NCI-H1417 treated with DMSO at 0.1 percent for 48 hours (cell line): Measurements from ENCODE around the gene HBS1L.

Experiments
- DNase-seq: peaks from one replicate; lab custom pipeline; 2025; lab: John Stamatoyannopoulos, UW

The HBS1L gene

DNA sequence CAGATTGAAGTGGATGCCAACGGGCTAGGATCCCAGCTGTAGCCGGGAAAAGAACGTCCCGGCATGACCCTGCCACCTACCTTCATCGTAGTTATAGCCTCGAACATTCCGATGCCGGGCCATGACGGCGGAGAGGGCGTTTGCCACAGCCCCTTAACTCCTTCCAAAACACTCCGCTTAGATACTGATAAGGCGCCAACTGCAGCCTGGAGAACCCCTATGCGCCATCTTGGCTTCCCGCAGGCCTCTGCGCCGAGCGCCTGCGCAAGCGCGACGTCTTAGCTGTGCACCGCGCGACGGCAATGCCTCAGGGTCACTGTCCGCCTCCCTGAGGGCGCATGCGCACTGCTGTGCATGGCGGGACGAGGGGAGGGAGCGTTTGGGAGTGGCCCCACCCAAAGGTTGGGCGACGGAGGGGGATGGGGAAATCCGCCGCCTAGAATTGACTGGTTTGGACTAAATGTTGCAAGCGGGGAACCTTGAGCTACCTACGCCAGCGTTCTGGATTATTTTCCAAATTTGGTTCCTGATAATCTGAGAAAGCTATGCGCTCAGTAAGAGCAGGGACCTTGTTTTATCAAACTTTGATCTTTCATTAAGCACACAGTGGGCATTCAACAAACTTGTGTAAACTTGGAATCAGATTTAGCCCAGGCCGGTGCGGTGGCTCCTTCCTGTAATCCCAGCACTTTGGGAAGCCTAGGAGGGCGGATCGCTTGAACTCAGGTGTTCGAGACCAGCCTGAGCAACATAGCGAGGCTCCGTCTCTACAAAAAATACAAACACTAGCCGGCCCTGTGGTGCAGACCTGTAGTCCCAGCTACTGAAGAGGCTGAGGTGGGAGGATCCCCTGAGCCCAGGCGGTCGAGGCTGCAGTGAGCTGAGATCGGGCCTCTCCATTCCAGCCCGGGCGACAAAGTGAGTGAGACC is at the start of gene HBS1L:
Gene HBS1L (minus strand): TSS at position 254 of the 930 bp plus-strand sequence. CDS start 131 bp downstream, at position 123.
- DNase-seq = peak; percentile 87

DNA sequence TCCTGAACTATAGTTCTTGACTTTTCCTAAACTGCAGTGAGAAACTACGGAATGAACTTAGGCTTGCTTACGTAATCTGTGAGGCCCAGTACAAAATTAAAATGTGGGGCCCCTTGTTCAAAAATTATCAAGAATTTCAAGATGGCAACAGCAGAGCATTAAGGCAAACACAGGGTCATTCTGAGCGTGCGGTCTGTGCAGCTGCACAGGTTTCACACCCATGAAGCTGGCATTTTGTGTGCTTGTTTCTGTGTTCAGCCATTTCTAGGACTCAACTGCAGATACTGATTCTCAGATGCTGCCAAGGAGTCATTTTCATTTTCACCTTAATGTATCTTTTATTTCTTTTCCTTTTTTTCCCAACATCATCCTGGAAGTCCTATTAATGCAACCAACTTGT is 49.6 kb upstream of the HBS1L start:
- no peak for DNase-seq

DNA sequence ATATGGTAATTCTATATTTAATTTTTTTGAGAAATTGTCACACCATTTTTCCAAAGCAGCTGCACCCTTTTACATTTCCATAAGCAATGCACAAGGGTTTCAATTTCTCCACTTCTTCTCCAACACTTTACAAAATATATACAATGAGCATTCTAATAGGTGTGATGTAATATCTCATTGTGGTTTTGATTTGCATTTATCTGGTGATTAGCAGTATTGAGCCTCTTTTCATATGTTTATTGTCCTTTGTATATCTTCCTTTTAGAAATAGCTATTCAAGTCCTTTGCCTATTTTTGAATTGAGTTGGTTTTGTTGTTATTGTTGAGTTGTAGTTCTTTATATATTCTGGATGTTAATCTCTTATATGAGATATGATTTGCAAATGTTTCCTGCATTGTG is 47.6 kb upstream of the HBS1L start:
- no peak for DNase-seq

DNA sequence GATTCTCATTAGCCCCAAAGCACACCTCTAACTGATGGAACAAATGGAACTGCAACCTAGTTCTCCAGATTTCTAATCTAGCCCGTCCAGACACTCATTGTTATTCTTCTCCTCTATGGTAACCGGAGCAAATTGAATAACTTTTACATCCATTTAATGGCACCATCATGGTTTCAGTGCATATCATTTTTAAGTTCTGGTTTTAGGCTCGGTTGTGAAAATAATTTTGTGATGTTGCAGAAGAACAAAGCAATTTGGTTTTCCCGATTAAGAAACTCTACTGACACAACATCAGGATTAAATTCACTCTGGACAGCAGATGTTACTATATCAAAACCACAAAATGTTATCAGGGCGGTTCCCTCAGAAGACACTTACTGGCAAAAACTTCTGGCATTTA is 42.5 kb upstream of the HBS1L start:
- no peak for DNase-seq

DNA sequence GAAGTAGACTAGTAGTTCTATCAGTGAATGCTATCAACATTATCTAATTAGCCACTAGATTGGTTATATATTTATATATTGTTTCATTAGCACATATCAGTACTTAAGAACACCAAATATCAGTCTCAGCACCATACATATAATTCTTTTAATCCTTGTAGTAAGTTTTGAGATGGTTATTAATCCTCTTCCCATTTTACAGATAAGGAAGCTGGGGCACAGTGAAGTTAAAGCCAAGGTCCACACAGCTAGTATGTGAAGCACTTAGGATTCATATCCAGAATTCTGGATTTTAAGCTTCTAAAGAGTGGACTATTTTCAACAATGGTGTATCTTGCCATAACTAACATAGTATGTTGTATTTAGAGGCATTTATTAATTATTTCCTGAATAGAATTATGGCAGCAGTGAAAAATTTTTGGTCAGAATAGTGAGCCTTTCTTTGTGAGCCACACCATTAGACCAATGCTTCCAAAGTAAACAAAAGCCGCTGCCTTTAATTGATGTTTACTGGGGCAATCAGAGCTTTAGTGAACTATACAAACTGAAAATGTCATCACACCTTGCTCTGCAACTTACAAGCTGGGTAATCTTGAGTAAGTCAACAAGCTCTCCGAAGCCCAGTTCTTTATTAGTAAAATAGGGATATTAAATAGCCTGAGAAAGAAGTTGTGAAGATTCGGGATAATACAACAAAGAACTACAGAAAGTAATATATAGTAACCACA is 41.9 kb upstream of the HBS1L start:
- DNase-seq = peak; percentile 2

DNA sequence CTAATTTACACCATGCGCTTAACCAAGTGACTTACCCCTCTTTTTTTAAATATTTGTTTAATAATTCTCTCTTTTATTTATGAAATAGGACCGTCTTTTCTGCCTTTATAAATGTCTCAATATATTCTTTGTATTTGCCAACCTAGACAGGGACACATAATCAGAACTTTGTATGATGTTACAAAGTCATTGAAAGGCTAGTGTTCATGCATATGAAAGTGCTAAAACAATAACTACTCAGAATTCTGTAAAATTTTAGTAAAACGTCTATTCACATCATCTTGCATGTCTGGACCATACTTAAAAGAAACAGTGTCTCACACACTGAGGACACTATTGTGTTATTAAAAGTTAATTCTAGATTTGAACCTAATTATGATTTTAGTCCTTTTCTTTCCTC is 41.1 kb upstream of the HBS1L start:
- no peak for DNase-seq

DNA sequence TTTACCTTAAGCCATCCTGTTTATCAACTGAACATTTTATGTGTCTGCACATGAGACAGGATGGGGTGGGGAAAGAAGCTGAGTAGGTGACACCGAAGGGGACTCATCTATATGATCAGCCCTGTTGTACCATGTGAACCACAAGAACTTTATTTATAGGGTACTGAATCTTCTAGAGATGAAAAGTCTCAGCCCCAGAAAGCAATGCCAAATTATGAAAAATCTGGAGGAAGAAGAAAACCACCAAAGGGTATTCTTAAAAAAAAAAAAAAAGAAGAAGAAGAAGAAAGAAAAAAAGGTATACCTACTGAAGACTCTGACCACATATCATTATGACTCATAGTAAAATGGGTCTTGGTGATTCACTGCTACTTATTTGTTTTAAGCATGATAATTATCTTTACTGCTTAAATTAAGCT is 39.8 kb upstream of the HBS1L start:
- DNase-seq = no peak

DNA sequence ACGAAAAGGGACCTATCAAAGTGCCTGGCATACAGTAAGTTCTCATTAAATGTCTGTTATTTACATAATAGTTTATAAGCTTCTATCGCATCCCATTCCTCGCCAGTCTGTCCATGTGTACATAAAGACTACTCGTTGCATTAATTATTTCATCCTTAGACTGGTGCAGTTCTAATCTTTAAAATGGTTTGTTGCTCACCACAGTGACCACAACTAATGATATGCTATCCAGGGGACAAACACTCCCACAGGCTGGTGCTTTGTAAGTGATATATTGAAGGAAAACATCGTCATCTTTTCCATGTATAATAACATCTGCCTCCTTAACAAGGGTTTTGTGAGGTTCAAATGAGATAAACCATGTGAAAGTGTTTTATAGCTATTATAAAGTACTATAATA is 39.0 kb upstream of the HBS1L start:
- no peak for DNase-seq

DNA sequence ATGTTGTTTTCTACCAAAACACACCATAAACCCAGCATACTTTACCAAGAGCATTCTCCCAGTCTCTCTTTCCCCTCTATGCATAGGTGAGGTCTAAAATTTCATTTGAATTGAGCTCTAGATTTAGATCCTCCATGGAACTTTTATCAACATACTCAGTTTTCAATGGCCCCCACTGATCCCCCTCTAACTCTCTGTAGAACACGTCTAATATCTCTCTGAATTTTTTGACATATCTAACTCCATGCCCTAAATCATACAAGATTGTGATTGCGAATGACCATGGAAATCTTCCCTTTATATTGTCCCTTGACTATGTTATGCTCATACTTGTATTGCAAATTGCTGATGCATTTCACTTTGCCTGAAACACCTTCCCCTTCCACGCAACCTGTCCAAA is 38.1 kb upstream of the HBS1L start:
- no peak for DNase-seq

DNA sequence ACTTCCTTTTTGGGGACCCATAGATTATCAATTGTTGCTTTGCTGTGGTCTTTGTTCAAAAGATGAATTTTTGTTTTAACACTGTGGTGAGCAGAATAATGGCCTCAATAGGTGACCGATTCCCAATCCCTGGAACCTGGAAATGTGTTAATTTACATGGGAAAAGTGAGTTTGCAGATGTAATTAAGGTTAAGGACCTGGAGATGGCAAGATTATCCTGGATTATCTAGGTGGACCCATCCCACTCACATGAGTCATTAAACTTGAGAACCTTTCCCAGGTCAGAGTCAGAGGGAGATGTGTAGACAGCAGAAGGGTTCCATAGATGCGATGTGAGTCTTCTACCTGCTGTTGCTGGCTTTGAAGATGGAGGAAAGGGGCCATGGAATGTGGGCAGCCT is 36.2 kb upstream of the HBS1L start:
- no peak for DNase-seq

DNA sequence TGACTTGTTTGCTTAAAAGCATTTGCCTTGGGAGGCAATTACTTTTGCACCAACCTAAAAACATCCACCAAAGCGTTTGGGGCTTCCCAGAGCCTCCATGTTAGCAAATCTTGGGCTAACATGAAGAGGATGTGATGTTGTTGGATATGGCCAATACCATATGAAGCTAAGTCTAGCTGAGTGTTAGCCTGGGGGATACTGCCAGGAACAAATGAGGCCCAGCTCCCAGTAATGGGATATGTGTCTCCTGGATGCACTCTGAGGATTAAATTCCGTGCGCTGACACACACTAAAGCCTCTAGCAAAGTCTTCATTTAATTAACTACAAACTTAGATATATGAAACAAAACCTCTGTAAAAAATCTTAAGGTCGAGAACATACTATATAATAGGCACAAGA is 35.3 kb upstream of the HBS1L start:
- DNase-seq = no peak

DNA sequence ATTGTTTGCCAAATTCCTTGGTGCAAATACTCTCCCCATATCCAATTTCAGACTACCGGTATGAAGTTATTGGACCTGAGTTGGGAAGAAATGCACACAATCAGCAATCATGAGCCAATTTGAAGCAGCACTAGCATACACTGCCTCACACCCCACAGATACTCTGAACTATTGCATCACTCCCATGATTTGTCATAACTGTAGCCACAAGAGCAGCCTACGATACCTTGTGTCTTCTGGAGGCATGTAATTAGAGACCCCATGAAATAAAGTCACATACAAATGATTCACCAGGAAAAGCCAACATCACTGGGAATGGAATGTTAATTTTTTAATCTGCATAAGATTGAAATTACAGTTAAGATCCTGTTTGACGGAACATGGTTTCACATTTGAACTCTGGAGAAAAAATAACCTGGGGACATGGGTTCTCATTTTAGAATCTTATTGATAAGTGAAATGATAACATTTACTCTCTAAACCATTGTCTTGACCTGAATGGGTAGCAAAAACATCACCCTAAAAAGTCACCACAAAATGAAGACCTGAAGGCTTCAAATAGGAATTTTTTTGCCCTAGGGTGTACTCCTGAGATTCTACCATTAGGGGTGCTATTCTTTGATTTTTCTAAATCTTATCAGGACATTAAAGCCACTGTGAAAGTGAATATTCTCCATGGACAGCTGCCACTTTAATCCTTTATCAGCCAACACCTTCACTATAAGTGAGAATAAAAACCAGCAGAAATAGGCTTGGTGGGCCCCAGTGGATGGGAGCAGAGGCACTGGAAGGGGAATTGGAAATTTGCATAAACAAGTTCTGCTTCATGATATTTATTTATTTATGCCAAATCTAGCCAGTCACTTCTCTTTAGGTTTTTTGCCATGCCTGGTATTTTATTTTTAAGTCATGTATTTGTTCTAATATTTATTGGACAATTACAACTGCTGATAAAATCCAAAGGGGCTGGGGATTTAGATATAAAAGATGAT is 34.5 kb upstream of the HBS1L start:
- DNase-seq = no peak

DNA sequence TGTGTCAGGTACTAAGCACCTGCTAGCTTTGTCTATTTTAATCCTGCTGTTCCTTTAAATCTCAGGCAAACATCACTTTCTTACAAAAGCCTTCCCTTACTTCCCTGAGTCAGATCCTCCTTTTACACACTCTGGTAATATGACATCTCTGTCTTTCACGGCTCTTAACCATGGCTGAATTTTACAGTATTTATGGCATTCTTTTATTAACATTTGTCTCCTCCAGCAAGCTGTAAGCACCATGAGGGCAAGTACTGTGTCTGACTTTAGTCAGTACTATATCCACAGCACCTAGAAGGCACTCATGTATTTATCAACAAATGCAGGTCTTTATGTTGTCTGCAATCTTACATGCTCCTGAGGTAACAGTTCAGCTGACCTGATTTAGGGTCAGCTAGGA is 33.7 kb upstream of the HBS1L start:
- no peak for DNase-seq

DNA sequence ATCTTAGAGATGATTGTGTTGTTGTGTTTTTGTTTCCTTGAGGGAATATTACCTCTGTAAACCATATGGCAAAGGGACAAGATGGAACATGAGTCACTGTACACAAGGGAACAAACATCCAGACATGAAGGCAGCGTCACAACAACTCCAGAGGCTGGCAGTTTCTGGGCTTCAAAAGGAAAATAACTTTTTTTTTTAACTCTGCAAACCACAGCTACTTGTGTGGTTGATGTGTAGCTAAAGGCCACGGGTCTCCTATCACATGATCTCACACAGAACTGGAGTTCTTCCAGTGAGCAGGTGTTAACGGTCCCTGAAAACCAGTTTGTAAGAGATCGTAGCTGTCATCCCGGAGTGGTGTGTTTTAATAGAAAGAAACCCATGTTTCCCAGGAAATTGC is 33.2 kb upstream of the HBS1L start:
- no peak for DNase-seq

DNA sequence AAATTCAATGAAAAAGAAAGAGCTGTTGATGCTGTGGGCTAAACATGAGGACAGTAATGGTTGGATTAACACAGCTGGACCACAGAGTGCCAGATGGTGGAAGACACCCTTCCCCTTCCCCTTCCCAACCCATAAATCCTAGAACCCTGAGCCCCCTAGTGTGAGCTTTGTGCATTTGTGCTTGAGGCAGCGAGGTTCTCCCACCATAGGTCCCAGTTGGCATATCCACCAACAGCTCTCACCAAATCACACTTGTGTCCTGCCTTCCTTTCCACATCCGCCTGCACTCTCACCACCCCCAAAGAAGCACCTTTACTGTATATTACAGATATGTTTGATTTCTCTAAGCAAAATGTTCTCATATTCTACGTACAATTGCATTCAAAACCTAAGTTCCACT is 32.8 kb upstream of the HBS1L start:
- no peak for DNase-seq

DNA sequence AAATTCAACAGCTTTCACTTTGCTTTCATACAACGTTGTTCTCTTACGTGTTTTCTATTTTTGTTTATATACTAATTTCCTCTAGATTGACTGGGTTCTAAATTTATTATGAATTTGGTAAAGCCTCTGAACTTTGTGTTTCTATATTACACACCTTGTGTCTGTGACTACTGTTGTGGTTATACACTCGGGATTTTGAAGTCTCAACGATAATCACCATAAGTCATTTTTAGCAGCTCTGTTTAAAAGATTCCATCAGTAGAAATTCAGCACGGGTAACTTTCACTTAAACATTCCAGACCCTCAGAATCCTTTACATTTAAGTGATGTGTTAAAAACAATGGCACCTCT is 31.8 kb upstream of the HBS1L start:
- DNase-seq = no peak

DNA sequence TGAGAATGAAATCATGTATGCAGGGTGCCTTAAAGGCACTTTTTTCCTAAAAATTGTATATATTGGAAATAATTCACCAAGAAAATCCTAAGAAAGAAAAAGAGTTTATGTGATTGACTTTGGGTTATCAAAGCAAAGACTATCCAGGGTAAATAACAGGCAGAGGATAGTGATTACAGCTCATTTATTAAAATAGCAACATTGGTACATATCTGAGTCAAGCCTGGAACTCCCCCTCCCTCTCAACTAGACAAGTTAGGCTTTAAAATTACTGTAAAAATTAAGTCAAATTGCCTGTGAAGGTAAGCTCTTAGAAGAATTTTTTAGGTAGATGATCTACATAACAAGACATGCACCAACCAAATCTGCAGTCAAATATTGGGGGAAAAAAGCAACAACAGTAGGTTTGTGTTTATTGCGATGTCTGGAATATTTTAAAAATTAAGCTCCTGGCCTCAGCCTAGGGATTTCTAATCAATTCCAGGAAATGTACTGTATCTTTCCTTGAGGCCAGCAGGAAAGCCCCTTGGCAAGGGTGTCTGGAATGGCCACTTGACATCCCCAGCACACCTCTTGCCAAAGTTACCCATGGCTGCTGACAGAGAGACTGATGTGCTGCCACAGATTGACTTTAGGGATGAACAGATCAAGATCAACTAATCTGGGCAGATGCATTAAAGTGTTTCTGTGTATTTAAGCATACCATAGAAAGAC is 31.2 kb upstream of the HBS1L start:
- no peak for DNase-seq

DNA sequence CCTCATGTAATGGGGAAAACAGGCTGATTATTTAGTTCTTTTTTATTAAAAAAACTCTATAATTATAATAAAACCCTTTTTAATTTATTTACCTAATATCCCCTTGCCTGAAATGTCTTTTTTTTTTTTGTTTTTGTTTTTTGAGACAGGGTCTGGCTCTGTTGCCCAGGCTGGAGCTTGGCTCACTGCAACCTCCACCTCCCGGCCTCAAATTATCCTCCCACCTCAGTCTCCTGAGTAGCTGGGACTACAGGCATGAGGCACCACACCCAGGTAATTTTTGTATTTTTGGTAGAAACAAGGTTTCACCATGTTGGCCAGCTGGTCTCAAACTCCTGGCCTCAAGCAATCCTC is 30.3 kb upstream of the HBS1L start:
- DNase-seq = no peak

DNA sequence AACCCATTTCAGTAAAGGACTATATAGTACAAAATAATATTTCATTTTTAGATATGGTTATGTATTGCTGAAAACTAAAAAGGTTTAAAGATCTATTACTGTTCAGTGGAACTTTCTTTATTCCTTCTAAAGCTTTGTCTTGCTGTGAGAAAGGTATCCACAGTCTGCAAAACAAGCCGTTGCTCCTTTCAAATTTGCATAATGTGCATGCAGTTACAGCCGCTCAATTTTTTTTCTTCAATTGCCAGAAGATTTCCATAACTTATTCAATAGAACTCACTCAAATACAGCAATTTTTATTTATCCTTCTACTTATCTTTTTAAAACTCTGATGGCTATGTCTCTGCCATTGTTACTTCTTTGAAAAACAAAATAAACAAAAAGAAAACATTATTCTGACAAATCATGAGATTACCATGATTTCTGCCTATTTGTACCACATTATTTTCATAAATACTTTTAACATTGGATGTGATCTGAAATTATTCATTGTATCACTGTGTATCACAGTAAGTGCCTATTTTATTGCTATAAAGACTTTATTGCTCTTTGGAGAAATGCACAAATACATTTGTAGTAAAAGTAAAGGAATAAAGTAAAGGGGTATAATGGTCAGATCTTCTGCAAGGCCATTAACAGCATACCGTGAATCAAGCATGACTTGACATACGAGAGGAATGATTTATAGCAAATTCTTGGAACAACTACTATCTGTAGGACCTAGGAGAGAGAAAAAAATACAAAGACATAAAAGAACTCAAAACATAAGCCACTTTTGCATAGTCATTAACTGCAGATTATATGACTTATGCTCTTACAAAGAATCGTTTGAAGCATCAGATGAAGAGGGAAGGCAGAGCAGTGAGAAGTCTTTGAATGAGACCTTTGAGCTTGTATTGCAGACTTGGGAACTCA is 29.6 kb upstream of the HBS1L start:
- no peak for DNase-seq

DNA sequence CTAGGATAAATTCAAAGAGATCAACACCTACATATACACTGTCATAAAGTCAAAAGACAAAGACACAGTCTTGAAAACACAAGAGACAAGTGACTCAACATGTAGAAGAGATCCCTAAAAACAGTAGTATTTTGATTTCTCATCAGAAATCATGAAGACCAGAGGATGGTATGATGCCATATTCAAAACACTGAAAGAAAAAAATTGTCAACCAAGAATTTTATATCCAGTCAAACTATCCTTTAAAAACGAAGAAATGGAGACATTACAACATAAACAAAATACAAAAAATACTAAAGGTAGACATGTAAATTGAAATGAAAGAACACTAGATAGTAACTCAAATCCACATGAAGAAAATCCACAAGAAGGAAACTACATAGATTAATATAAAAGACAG is 27.3 kb upstream of the HBS1L start:
- no peak for DNase-seq

DNA sequence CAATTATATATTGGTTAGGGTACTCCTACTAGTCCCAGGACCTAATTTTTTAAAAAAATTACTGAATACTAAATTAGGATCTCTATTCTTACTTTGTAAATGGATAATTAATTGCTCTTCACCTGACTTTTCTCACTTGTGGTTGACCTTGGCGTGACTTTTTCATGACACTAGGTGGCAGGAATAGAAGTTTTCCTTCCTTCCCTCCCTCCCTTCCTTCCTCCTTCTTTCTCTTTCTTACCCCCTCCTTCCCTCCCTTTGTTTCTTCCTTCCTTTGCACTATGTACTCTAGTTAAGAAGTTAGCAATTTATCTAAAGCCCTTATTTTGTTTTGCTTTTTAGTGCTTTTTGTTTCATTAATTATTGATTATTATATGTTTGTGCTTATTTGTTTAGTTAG is 20.4 kb upstream of the HBS1L start:
- DNase-seq = no peak
